AG09309 (cell line): Measurements from ENCODE around the gene TTC23L.

Experiments used
- DNase-seq: peaks from one replicate; pipeline ENCODE4 v3.0.0-alpha.2; 2010; ENCODE audit warnings: low read depth
- H3K4me3 ChIP-seq: 2 replicates; pipeline ENCODE4 v1.5.1; 2011; ENCODE audit warnings: mild to moderate bottlenecking, low read depth, low read length, moderate library complexity; ENCODE audit not compliant: control insufficient read depth
- TF ChIP-seq, protein P1 (sequence below): IDR thresholded peaks from 2 replicates; pipeline ENCODE4 v1.5.1; 2011; ENCODE audit warnings: mild to moderate bottlenecking, low read depth, low read length, inconsistent platforms; ENCODE audit not compliant: insufficient read depth, control insufficient read depth; ENCODE audit errors: missing control alignments

The TTC23L gene

DNA sequence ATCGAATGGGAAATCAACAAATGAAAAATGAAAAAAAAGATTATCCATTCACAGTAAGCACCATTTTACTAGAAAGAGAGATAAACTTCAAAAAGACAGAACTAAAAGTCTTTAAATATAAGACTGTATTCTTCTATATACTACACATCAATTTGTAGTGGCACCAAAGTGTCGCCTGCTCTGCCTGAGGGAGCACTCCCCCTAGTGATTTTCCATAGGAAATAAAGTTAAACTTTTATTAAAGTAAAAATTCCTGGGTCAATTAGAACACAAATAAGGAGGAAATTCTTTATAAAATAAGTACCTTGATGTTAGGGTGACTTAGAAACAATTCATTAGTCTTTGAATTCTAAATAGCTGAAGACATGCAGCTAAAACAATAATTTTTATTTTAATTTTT is 66.6 kb downstream of the TTC23L start:
- no peak overlapping the region for H3K4me3 ChIP-seq
- TF ChIP-seq, protein P1, sequence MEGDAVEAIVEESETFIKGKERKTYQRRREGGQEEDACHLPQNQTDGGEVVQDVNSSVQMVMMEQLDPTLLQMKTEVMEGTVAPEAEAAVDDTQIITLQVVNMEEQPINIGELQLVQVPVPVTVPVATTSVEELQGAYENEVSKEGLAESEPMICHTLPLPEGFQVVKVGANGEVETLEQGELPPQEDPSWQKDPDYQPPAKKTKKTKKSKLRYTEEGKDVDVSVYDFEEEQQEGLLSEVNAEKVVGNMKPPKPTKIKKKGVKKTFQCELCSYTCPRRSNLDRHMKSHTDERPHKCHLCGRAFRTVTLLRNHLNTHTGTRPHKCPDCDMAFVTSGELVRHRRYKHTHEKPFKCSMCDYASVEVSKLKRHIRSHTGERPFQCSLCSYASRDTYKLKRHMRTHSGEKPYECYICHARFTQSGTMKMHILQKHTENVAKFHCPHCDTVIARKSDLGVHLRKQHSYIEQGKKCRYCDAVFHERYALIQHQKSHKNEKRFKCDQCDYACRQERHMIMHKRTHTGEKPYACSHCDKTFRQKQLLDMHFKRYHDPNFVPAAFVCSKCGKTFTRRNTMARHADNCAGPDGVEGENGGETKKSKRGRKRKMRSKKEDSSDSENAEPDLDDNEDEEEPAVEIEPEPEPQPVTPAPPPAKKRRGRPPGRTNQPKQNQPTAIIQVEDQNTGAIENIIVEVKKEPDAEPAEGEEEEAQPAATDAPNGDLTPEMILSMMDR = peak; percentile 45
- DNase-seq = no peak

DNA sequence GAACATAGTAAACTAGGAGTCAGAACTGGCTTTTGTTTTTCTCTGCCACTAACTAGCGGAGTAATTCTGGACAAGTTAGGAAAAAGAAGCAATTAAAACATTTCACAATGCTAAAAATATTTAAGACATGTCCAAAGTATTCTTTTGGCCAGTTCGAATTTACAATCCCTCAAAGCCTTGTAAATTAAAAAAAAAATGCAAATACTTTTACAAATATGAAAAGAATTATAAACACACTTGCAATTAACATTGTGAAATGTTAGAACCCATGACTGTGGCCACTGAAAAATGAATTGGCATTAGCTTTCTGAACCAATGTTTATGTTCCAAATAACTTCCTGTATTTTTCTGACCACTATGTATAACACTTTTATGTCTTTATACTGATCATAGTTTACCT is 74.1 kb downstream of the TTC23L start:
- DNase-seq = peak; percentile 74
- TF ChIP-seq, protein P1 = no peak
- no peak overlapping the region for H3K4me3 ChIP-seq

DNA sequence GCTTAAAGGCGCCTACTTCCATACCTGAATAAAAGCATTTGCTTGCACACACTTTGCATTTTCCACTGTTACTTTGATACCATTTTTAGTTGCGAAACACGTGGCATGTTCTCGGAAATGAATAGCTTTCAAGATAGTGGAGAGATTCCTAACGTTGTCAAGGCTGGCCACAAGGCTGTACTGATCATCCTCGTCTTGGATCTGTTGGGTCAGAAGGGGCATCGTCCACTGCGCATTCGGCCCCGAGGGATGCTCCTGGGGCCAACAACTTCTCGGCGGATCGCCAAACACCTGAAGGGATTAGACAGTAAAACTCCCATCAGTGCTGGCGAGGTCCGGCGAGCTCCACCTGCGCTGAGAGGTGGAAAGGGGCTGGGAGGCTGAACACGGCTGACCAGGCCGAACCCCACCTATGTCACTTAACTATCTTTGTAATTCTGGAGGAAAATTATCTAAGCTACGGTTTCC is 75.7 kb downstream of the TTC23L start:
- peak overlapping the region; percentile 99 for H3K4me3 ChIP-seq
- TF ChIP-seq, protein P1 = no peak
- DNase-seq = no peak

DNA sequence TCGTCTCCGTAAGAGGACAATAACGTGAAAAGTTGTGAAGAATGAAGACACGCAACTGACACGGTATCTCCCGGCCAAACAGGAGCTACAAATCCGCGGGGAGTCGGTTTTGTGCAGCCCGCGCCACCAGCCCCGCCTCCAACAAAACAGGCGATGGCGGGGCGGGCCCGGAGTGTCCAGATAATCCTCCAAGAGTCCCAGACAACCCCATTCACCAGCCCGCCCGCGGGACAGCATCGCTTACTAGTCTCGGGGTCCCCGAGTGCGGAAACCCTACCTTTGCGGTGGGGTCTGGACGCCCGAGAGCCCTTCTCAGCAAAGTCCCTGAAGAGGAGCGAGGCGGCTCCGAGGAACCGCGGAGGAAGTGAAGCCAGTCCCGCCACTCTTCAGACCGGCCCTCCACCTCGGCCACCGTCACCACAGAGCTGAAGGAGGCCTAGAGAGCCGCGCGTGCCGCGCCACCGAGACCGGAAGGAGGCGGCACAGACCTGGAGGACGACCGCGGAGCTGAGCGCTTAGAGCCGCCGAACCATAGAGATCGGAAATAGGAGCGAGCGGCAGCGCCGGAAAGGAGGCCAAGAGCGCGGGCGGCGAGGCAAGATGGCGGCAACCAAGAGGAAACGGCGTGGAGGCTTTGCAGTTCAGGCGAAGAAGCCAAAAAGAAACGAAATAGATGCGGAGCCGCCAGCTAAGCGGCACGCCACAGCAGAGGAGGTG is 76.3 kb downstream of the TTC23L start, which contains the start of the genes BRIX1 and RAD1:
BRIX1 (plus strand) TSS at position 573 of the 717 bp plus-strand sequence; CDS start at position 601, 28 bp downstream.
RAD1 (minus strand) TSS at position 366 of the 717 bp plus-strand sequence. CDS start 612 bp downstream, outside the sequence.
- peak; percentile 86 for DNase-seq
- peak within 1 kb of the TSS; percentile 99 for H3K4me3 ChIP-seq

DNA sequence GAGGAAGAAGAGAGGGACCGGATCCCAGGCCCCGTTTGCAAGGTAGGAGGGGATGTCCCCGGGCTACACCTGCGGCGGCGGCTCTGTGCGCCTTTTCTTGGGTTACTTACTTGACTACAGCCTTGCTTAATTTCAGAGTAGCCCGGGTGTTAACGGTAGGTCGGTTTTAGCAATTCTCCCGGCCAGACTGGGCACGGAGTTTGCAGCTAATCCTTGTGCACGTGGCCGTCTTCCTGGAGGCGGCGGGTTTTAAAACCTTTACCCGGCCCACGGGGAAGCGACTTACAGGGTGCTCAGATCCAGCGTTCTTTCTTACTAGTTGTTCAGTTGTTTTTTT is 76.9 kb downstream of the TTC23L start:
- peak overlapping the region; percentile 99 for H3K4me3 ChIP-seq
- TF ChIP-seq, protein P1 = no peak
- DNase-seq = no peak

More for the DNA sequence above, 76.3 kb downstream of the TTC23L start, which contains the start of the genes BRIX1 and RAD1:
- TF ChIP-seq, protein P1 = peak; percentile 32

DNA sequence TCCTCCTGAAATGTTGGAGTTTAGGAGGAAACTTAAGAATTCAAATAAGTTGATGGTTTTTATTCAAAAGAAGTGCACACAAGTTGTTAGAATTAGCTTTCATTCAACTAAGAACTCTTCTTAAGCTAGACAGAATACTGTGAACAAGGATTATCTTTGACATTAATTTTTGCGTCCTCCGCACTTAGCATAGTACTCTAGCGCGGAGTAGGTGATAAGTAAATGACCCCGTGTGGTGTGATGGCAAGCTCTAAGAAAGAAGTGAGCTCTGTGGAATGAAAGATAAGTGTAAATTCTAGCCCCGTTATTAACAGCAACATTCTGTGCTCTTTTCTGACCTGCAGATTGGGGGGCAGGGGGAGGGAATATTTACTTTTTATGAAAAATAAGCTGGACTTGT is 77.6 kb downstream of the TTC23L start:
- TF ChIP-seq, protein P1 = no peak
- H3K4me3 ChIP-seq = peak overlapping the region; percentile 99
- no peak for DNase-seq
